Measurements from ENCODE around the gene PLXNB3.

- TF ChIP-seq, protein P1, sequence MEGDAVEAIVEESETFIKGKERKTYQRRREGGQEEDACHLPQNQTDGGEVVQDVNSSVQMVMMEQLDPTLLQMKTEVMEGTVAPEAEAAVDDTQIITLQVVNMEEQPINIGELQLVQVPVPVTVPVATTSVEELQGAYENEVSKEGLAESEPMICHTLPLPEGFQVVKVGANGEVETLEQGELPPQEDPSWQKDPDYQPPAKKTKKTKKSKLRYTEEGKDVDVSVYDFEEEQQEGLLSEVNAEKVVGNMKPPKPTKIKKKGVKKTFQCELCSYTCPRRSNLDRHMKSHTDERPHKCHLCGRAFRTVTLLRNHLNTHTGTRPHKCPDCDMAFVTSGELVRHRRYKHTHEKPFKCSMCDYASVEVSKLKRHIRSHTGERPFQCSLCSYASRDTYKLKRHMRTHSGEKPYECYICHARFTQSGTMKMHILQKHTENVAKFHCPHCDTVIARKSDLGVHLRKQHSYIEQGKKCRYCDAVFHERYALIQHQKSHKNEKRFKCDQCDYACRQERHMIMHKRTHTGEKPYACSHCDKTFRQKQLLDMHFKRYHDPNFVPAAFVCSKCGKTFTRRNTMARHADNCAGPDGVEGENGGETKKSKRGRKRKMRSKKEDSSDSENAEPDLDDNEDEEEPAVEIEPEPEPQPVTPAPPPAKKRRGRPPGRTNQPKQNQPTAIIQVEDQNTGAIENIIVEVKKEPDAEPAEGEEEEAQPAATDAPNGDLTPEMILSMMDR (conservative IDR thresholded peaks at IDR 0.05) = no peak
- no peak for TF ChIP-seq EZH2 (IDR thresholded peaks at IDR 0.05; ENCODE audit: low read depth)
Measured at GRCh38 chrX:153776120-153776599, 12.1 kb downstream of the PLXNB3 start.
